K562 treated with DMSO at 1 percent for 12 hours (cell line): ENCODE measurements around the gene FRRS1L. TPM values are rescaled to one million over a fixed set of nuclear protein-coding genes. Genes with fewer than 3 reads are reported as not detected.

ENCODE experiments used
- total RNA-seq: library from RNA; unstranded; fragments of 300-600 nt; gene quantifications from 2 replicates; pipeline ENCODE4 v1.2.3, GENCODE V29; 2022; ENCODE audit not compliant: insufficient read depth

Gene FRRS1L
- total RNA-seq, result not detected in 2 replicates

GRCh38 chr9:109166771-109167601 lies at the start of gene FRRS1L:
TSS of gene FRRS1L (minus strand) at chr9:109167249. CDS start at chr9:109167138, 111 bp downstream.

GRCh38 chr9:109119439-109120203 lies 47.4 kb downstream of the FRRS1L start, which contains the start of gene TMEM245:
TSS of gene TMEM245 (minus strand) at chr9:109119947. CDS start at chr9:109119913, 34 bp downstream.

Other genes starting within 250 kb of the FRRS1L start
- 15.0 and 37.4 TPM in 2 replicates for gene ELP1, start 233.1 kb downstream of the FRRS1L start, total RNA-seq
- gene ABITRAM, start 232.8 kb downstream of the FRRS1L start, total RNA-seq, result 7.8 and 17.1 TPM in 2 replicates
- gene CTNNAL1, start 153.8 kb downstream of the FRRS1L start, total RNA-seq, result 30.0 and 35.2 TPM in 2 replicates
- gene TMEM245, start 47.3 kb downstream of the FRRS1L start, total RNA-seq, result 6.8 and 34.4 TPM in 2 replicates
- gene EPB41L4B, start 153.8 kb upstream of the FRRS1L start, total RNA-seq, result 0.15 TPM in 1 of 2 replicates, not detected in the other